Activated T-cell treated with anti-CD3 and anti-CD28 coated beads, Interleukin-2, amount 50 U/mL, for 24 hours (primary cell): Measurements from ENCODE around the gene PIR.

ENCODE experiments used
- DNase-seq: peaks from one replicate; pipeline ENCODE4 v3.0.0-alpha.2; 2020
- H3K27ac Mint-ChIP-seq: 2 replicates; pipeline ENCODE4 v1.8.0; 2020; ENCODE audit warnings: mild to moderate bottlenecking, mixed read lengths
- H3K27me3 Mint-ChIP-seq: 2 replicates; pipeline ENCODE4 v1.8.0; 2020; ENCODE audit warnings: mixed read lengths
- H3K36me3 Mint-ChIP-seq: 2 replicates; pipeline ENCODE4 v1.8.0; 2020; ENCODE audit warnings: low read depth, mixed read lengths
- H3K4me1 Mint-ChIP-seq: 2 replicates; pipeline ENCODE4 v1.8.0; 2020; ENCODE audit warnings: low read depth, mixed read lengths
- H3K4me3 Mint-ChIP-seq: 2 replicates; pipeline ENCODE4 v1.8.0; 2020; ENCODE audit warnings: mild to moderate bottlenecking, moderate library complexity, mixed read lengths
- H3K9me3 Mint-ChIP-seq: 2 replicates; pipeline ENCODE4 v1.8.0; 2020; ENCODE audit warnings: mixed read lengths

PIR gene

GRCh38 chrX:15501506-15501905 lies 8.4 kb upstream of the PIR start:
- no peaks in the 10 kb centered on the region for H3K36me3 Mint-ChIP-seq
- no peak for DNase-seq
- no peak overlapping the region for H3K4me3 Mint-ChIP-seq
- no peaks in the 10 kb centered on the region for H3K9me3 Mint-ChIP-seq
- H3K27ac Mint-ChIP-seq: no peak overlapping the region
- H3K27me3 Mint-ChIP-seq: peaks cover 83% of the 10 kb centered on the region
- no peaks in the 10 kb centered on the region for H3K4me1 Mint-ChIP-seq

- no peaks in the 10 kb centered on the region for H3K9me3 Mint-ChIP-seq
- H3K4me1 Mint-ChIP-seq: no peaks in the 10 kb centered on the region
- H3K27ac Mint-ChIP-seq: no peak within 1 kb of the TSS
- peaks cover 84% of the 10 kb centered on the region for H3K27me3 Mint-ChIP-seq
- DNase-seq: no peak
- no peaks in the 10 kb centered on the region for H3K36me3 Mint-ChIP-seq
- no peak within 1 kb of the TSS for H3K4me3 Mint-ChIP-seq
Measured at GRCh38 chrX:15500497-15500966, 7.4 kb upstream of the PIR start, which contains the start of gene BMX. Gene BMX, plus strand, starts transcription at chrX:15500807. Its CDS starts 7,547 bp downstream, at chrX:15508354.

- no peak overlapping the region for H3K4me3 Mint-ChIP-seq
- no peak overlapping the region for H3K27ac Mint-ChIP-seq
- peaks cover 79% of the 10 kb centered on the region for H3K27me3 Mint-ChIP-seq
- no peaks in the 10 kb centered on the region for H3K36me3 Mint-ChIP-seq
- no peak for DNase-seq
- no peaks in the 10 kb centered on the region for H3K4me1 Mint-ChIP-seq
- no peaks in the 10 kb centered on the region for H3K9me3 Mint-ChIP-seq
Measured at GRCh38 chrX:15499976-15500375, 6.8 kb upstream of the PIR start.

DNA sequence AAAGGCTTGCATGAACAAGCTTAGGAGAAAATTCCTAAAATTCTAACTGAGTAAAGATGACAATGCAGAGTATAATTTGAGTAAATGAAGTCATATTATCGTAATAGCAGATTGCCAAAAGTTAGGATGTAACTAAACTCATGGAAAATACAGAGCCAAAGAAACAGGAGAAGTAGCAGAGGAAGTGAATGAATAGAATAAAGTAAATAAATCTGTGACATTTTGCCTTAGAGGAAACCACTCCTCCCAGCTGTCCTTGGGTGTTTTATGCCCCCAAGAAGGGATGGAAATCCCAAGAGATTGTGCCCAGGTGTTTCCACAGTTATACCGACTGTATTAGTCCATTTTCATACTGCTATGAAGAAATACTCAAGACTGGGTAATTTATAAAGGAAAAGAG lies 5.6 kb upstream of the PIR start:
- no peak for DNase-seq
- no peaks in the 10 kb centered on the region for H3K36me3 Mint-ChIP-seq
- peaks cover under 1% of the 10 kb centered on the region for H3K4me1 Mint-ChIP-seq
- no peak overlapping the region for H3K4me3 Mint-ChIP-seq
- H3K9me3 Mint-ChIP-seq: no peaks in the 10 kb centered on the region
- peaks cover 76% of the 10 kb centered on the region for H3K27me3 Mint-ChIP-seq
- no peak overlapping the region for H3K27ac Mint-ChIP-seq

DNA sequence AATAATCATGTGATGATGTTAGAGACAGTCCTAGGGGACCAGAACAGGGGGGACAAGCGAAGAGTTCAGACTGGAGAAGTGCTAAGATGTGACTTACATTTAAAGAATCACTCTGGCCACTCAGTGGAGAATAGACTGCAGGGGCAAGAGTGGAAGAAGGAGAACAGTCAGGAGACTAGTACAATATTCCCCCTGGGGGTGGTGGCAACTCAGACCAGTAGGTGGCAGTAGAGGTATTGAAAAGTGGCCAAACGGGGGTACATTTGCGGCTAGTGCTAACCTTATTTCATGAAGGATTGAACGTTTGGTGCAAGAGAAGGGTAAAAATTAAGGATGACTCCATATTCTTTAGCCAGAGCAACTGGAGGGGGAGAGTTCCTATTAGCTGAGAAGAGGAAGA lies 4.7 kb upstream of the PIR start:
- no peak overlapping the region for H3K4me3 Mint-ChIP-seq
- no peaks in the 10 kb centered on the region for H3K9me3 Mint-ChIP-seq
- no peaks in the 10 kb centered on the region for H3K36me3 Mint-ChIP-seq
- H3K27me3 Mint-ChIP-seq: peaks cover 75% of the 10 kb centered on the region
- H3K4me1 Mint-ChIP-seq: peaks cover 8% of the 10 kb centered on the region
- no peak overlapping the region for H3K27ac Mint-ChIP-seq
- DNase-seq: peak; percentile 62

DNA sequence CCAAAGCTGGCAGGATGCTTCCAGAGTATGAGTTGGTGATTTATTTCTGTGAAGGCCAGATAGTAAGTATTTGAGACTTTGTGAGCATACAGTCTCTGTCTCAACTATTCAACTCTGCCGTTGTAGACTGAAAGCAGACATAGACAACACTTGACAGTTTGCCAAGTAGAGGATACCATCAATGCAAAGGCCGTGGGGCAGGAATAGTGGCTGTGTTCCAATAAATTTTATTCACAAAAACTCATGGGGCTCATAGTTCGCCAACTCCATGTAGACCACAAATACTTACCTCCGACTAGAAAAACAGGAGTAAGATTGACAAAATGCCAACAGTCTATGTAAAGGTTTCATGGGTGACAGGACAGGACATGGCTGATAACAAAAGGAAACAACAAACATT lies 3.7 kb upstream of the PIR start:
- Mint-ChIP-seq H3K27ac (no peak overlapping the region), H3K4me3 (no peak overlapping the region), H3K27me3 (peaks cover 75% of the 10 kb centered on the region), H3K4me1 (peaks cover 12% of the 10 kb centered on the region), H3K9me3 (no peaks in the 10 kb centered on the region), H3K36me3 (no peaks in the 10 kb centered on the region)
- DNase-seq: no peak

DNA sequence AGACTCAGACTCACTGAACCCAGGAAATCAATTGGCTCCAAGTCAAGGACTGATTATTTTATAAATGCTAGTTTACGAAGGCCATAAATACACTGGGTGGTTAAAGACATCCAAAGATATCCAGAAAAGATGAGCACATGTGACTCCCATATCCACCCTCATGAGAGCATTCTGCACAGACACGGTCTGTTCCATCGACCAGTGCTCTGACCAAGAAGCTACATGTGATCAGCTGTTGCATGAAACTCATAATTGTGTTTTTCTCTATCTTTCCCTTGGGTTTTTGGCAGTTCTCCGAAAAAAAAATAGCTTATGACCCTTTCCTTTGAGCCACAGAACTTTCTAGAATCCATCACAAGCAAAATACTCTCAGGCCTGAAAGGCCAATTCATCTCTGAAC lies 2.7 kb upstream of the PIR start:
- H3K36me3 Mint-ChIP-seq: no peaks in the 10 kb centered on the region
- H3K27me3 Mint-ChIP-seq: peaks cover 75% of the 10 kb centered on the region
- peaks cover 12% of the 10 kb centered on the region for H3K4me1 Mint-ChIP-seq
- H3K9me3 Mint-ChIP-seq: no peaks in the 10 kb centered on the region
- no peak overlapping the region for H3K27ac Mint-ChIP-seq
- DNase-seq: no peak
- no peak overlapping the region for H3K4me3 Mint-ChIP-seq

- Mint-ChIP-seq H3K4me1 (peaks cover 12% of the 10 kb centered on the region), H3K9me3 (no peaks in the 10 kb centered on the region), H3K27ac (peak overlapping the region; percentile 0), H3K4me3 (peak overlapping the region; percentile 74), H3K36me3 (no peaks in the 10 kb centered on the region), H3K27me3 (peaks cover 68% of the 10 kb centered on the region)
- DNase-seq: no peak
Measured at GRCh38 chrX:15492469-15492868, 664 bp downstream of the PIR start.

DNA sequence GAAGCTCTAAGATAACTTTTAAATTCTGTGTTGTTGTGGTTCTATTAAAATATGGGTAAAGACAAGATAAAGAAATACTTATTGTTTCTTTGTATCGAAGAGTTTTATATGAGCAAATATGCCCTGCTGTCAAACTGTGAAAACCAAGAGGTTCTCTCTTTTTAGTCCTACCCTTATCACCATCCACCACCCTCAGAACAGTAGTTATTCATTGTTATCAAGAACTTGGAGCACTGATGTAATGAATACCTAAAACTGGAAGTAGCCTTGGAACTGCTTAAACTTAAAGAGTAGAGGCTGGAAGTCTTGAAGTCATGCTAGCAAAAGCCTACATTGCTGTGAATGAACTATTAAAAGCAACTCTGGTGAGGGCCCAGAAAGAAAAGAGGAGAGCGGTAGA lies 9.2 kb downstream of the PIR start:
- no peak overlapping the region for H3K4me3 Mint-ChIP-seq
- no peaks in the 10 kb centered on the region for H3K4me1 Mint-ChIP-seq
- H3K27ac Mint-ChIP-seq: no peak overlapping the region
- H3K9me3 Mint-ChIP-seq: no peaks in the 10 kb centered on the region
- DNase-seq: no peak
- no peaks in the 10 kb centered on the region for H3K36me3 Mint-ChIP-seq
- peaks cover 58% of the 10 kb centered on the region for H3K27me3 Mint-ChIP-seq

DNA sequence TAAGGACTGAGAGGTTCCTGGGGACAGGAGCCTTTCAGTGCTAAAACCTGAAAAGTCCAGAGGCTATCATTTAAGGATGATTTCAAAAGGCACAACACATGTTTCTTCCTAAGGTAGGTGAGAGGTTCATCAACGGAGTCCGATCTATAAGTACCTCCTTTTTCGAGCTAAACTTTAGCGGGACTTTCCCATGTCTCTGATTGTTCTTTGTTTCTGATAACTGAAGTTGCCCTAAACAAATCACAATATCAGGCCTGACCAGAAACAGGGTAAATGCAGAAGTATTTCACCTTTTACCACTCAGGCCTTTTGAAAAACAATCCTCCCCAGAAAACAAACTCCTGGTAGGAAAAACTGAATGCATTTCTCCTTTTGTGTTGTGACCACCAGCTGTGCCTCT lies 17.6 kb downstream of the PIR start:
- Mint-ChIP-seq H3K36me3 (no peaks in the 10 kb centered on the region), H3K4me3 (no peak overlapping the region), H3K4me1 (peaks cover 1% of the 10 kb centered on the region), H3K9me3 (no peaks in the 10 kb centered on the region), H3K27me3 (peaks cover 49% of the 10 kb centered on the region), H3K27ac (no peak overlapping the region)
- DNase-seq: no peak

- Mint-ChIP-seq H3K36me3 (no peaks in the 10 kb centered on the region), H3K4me3 (no peak overlapping the region), H3K27me3 (peaks cover 45% of the 10 kb centered on the region), H3K4me1 (peaks cover 1% of the 10 kb centered on the region), H3K27ac (no peak overlapping the region), H3K9me3 (no peaks in the 10 kb centered on the region)
- DNase-seq: no peak
Measured at GRCh38 chrX:15475021-15475420, 18.1 kb downstream of the PIR start.

GRCh38 chrX:15474028-15474427 lies 19.1 kb downstream of the PIR start:
- DNase-seq: no peak
- Mint-ChIP-seq H3K4me1 (peaks cover 1% of the 10 kb centered on the region), H3K27me3 (peaks cover 46% of the 10 kb centered on the region), H3K36me3 (no peaks in the 10 kb centered on the region), H3K9me3 (no peaks in the 10 kb centered on the region), H3K27ac (no peak overlapping the region), H3K4me3 (no peak overlapping the region)

GRCh38 chrX:15472531-15472930 lies 20.6 kb downstream of the PIR start:
- no peak overlapping the region for H3K27ac Mint-ChIP-seq
- no peak for DNase-seq
- H3K9me3 Mint-ChIP-seq: no peaks in the 10 kb centered on the region
- no peaks in the 10 kb centered on the region for H3K36me3 Mint-ChIP-seq
- H3K4me1 Mint-ChIP-seq: peaks cover 1% of the 10 kb centered on the region
- no peak overlapping the region for H3K4me3 Mint-ChIP-seq
- H3K27me3 Mint-ChIP-seq: peaks cover 45% of the 10 kb centered on the region

GRCh38 chrX:15471028-15471427 lies 22.1 kb downstream of the PIR start:
- peak; percentile 63 for DNase-seq
- H3K36me3 Mint-ChIP-seq: no peaks in the 10 kb centered on the region
- peaks cover 56% of the 10 kb centered on the region for H3K27me3 Mint-ChIP-seq
- no peak overlapping the region for H3K4me3 Mint-ChIP-seq
- H3K27ac Mint-ChIP-seq: no peak overlapping the region
- peaks cover 1% of the 10 kb centered on the region for H3K4me1 Mint-ChIP-seq
- no peaks in the 10 kb centered on the region for H3K9me3 Mint-ChIP-seq

GRCh38 chrX:15469613-15470012 lies 23.5 kb downstream of the PIR start:
- H3K36me3 Mint-ChIP-seq: no peaks in the 10 kb centered on the region
- H3K9me3 Mint-ChIP-seq: no peaks in the 10 kb centered on the region
- H3K4me1 Mint-ChIP-seq: peaks cover 1% of the 10 kb centered on the region
- no peak overlapping the region for H3K4me3 Mint-ChIP-seq
- no peak for DNase-seq
- H3K27me3 Mint-ChIP-seq: peaks cover 54% of the 10 kb centered on the region
- H3K27ac Mint-ChIP-seq: no peak overlapping the region

- no peaks in the 10 kb centered on the region for H3K36me3 Mint-ChIP-seq
- DNase-seq: no peak
Measured at GRCh38 chrX:15468036-15468435, 25.1 kb downstream of the PIR start.

More at GRCh38 chrX:15468036-15468435, 25.1 kb downstream of the PIR start:
- Mint-ChIP-seq H3K27ac (no peak overlapping the region), H3K4me1 (peaks cover 1% of the 10 kb centered on the region), H3K27me3 (peaks cover 58% of the 10 kb centered on the region), H3K4me3 (no peak overlapping the region), H3K9me3 (no peaks in the 10 kb centered on the region)
